ENCODE data around the gene OR2Y1. TPM values are rescaled to one million over a fixed set of nuclear protein-coding genes. Genes with fewer than 3 reads are reported as not detected.
"Not testable (repeated sequence)": the region's sequence is repeated elsewhere in the genome, so short reads cannot be mapped to it uniquely, and the experiment has no call there.

The OR2Y1 gene
- total RNA-seq, 2 donors from 2014 or later = not detected

DNA sequence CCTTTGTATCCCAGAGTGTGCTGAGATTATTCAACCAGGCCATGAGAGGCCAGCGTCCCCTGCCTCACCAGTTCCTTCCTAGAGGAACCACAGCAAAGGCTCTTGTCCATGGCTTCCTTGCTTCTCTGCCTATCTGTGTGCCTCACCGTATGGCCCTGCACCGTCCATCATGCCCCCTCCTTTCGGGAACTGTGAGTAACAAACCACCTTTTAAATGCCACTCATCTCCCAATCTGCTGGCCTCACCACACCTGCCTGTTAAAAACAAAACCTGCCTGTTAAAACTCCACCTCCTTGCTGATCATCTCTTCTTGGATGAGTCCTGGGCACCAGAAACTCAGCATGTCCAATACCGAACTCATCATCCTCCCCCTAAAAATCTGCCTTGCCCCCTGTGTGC is 4.4 kb upstream of the OR2Y1 start:
- intact Hi-C loops (cut with DNase I) = no loop called here
- DNase-seq (ENCODE audit: low spot score) = no peak

DNA sequence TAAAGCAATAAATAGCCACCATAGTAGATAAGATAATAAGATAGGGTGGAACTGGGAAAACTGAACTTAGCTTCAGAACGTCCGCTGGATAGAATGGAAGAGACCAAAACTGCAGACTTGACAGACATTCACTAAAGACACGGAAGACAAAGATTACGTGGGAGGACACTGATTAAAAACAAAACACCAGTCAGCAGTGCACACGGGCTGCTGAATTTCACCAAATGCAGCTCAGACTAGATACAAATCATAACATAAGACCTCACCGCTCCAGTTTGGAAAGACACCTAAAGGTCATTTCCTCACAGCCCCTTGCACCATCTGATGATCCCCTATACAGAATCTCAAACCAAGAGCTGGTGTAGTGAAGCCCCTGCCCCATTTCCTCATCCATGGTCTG is 2.9 kb upstream of the OR2Y1 start:
- intact Hi-C loops (cut with DNase I) = no loop called here
- no peak for DNase-seq (ENCODE audit: low spot score)

DNA sequence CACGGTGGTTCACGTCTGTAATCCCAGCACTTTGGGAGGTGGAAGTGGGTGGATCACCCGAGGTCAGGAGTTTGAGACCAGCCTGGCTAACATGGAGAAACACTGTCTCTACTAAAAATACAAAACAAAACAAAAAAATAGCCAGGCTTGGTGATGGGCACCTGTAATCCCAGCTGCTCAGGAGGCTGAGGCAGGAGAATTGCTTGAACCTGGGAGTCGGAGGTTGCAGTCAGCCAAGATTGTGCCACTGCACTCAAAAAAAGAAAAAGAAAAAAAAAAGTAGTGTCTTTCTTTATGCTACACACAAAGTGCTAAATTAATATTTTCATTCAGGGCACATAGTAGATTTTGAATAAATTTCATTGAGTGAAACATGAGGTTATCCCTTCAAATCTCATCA is 1.1 kb upstream of the OR2Y1 start:
- intact Hi-C loops (cut with DNase I); DNase-seq (ENCODE audit: low spot score): not testable (repeated sequence)

DNA sequence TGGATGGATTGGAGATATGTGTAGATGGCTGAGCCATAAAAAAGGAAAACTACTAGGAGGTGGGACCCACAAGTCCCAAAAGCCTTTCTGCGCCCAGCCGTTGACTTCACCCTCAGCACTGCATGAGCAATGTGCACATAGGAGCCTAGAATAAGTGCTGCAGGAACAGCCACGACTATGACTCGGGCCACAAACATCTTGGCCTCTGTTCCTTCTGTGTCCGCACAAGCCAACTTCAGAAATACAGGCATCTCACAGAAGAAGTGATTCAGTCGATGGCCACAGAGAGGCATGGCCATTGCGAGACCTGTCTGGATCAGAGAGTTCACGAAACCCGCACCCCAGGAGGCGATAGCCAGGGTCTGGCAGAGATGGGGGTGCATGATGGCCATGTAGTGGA is 587 bp downstream of the OR2Y1 start:
- DNase-seq (ENCODE audit: low spot score) = no peak
- intact Hi-C loops (cut with DNase I) = no loop called here

DNA sequence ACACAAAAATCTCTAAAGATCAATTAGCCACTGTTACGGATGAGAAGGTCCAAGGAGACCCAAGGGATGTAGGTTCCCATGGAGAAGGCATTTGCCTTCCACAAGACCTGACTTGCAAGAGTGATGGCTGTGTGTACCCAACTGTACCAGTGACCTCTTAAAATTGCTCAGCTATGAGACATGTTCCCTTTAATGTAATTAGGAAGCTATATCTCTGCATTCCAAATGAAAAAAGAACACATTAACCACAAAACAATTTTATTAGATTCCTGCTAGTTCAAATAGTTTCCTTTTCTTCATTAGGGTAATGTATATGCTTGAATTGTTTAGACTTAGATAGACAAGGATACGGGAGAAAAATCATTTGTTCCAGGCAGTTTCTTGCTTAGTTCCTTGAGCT is 3.3 kb downstream of the OR2Y1 start:
- intact Hi-C loops (cut with DNase I) = no loop called here

DNA sequence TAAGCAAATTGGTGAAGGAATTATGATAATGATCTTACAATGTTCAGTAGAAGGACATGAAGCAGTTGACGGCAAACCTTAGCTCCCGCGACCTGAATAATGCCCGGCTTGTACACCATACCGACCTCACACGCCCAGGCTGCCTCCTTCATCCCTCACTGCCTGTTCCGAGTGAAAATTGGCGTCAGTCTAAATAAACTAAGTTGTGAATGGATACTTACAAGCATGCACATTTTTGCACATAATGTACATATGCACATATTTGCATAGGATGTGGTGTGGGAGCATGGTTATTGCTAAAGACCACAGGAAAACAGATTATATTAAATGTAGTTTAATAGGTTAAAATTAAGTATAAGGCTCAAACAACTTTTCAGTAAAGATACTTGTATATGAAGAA is 14.9 kb downstream of the OR2Y1 start:
- intact Hi-C loops (cut with DNase I) = no loop called here
- no peak for DNase-seq (ENCODE audit: low spot score)

More for the DNA sequence above, 3.3 kb downstream of the OR2Y1 start:
- no peak for DNase-seq (ENCODE audit: low spot score)

DNA sequence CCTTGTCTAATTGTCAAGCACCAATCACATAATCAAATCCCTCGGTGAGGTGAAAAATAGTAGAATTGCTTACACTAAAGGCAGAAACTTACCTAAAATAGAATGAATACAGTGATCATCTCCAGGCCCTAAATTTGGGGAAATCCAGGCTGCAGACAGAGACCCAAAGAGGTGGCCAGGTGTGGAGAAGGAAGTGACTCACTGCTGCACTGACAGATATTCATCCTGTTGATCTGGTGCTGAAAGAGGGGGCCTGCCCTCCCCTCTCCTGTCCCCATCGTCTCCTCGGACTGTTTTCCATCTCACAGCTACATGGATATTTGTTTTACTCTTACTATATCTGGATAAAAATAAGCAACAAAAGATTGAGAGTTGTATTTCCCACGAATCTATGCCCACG is 15.9 kb downstream of the OR2Y1 start:
- no peak for DNase-seq (ENCODE audit: low spot score)
- intact Hi-C loops (cut with DNase I) = no loop called here

DNA sequence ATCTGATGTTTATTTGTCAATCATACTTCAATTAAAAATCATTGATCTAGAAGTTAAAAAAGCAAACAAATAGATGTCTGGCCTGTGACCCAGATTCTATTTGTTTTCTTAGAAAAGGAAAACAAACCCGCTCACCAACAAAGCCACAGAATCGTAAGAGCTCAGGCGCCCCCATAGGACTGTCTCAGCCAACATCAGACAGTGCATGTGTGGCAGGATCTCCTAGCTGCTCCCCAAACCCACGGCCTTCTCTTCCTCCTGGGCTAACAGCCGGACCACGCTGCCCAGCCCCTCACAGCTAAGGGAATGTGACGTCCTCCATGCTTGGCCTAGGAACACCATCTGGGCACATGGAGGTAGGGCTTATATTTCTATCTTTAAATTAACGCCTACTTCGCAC is 19.4 kb downstream of the OR2Y1 start:
- intact Hi-C loops (cut with DNase I) = no loop called here
- no peak for DNase-seq (ENCODE audit: low spot score)

DNA sequence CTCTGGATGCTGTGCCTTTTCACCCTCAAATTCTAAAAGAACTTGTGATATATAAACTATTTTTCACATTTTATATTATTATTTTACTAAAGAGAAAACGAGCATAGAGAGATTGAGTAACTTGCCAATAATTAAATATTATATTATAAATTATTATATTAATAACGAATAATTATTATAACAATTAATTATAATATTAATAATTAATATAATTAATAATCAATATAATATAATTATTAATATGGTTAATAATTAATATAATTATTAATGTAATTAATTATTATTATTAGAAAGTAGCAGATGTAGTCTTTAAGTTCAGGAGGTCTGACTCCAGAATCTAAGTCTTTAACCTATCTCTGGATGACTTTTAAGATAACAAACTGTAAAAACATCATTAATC is 20.1 kb downstream of the OR2Y1 start:
- DNase-seq (ENCODE audit: low spot score) = no peak
- intact Hi-C loops (cut with DNase I) = no loop called here

DNA sequence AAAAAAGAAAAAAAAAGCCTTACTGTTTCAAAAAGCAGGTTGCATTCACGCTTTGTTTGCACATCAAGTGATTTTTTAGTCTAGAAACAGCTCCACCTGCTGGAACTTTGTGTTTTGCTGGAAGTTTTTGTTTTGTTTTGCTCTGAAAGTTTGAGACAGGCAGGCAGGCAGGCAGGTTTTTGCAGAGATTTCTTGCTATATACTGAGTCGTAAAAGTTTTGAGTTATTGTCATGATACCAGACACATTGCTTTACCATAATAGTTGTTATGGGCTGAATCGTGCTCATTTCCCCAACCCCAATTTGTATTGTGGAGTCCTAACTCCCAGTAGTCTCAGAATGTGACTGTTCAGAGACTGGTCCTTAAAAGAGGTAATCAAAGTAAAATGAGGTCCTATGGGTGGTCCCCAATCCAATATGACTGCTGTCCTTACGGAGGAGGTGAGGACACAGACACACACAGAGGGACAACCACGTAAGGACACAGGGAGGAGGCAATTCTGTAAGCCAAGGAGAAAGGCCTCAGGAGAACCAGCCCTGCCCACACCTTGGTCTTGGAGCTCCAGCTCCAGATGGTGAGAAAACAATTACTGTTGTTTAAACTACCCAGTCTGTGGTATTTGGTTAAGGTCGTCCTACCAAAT is 20.9 kb downstream of the OR2Y1 start:
- intact Hi-C loops (cut with DNase I) = no loop called here
- no peak for DNase-seq (ENCODE audit: low spot score)

DNA sequence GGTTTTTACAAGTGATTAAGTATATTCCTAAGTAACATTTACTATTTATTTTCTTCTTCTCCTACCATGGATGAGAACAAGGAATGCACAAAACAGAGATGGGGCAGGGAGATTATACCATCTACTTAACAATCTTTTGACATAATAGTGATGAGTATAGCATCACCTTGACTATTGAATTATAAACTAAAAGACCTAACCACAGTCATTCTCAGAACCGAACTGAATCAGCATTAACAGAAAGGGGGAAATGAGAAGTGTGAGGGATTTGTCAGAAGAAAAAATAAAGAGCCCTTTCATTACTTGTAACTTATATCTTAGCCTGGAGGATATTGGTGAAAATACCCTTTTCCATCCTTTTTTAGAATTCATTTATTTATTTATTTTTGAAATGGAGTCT is 21.9 kb downstream of the OR2Y1 start:
- no peak for DNase-seq (ENCODE audit: low spot score)
- intact Hi-C loops (cut with DNase I) = no loop called here

DNA sequence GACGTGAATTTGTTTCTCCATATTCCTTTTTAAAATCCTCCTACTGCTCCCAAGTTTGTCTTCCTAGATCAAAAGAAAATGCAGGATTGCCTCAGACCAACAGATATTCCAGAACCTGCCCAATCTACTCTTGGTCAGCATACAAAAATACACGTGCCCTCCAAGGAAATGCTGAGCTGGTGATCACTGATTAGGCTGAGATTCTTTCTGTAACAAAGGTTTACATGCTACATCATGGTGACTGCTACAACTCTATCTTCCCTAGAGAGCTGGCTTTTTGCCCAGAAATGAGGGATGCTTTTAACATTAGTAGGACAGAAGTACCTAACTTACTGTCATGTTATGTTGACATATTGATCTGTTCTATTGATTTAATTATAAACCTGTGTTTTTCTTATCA is 35.5 kb downstream of the OR2Y1 start:
- intact Hi-C loops (cut with DNase I) = no loop called here
- DNase-seq (ENCODE audit: low spot score) = no peak

DNA sequence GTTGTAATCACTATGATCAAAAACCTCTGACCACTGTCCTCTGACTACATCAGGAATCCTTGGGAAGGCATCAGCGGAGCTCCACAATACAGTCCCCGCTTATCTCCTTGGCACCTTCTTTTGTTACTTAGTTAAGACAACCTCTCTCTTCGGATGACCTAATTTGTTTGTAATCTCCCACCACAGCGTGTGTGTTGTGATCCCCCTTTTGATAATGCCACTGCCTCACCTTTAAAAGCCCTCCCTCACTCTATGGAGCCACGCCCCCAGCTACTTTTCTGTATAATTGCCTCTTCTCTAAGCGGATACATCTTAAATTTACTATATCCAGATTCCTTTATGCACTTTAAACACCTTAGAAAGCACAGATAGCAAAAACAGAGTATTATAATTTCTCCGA is 35.9 kb downstream of the OR2Y1 start:
- intact Hi-C loops (cut with DNase I) = no loop called here
- no peak for DNase-seq (ENCODE audit: low spot score)

DNA sequence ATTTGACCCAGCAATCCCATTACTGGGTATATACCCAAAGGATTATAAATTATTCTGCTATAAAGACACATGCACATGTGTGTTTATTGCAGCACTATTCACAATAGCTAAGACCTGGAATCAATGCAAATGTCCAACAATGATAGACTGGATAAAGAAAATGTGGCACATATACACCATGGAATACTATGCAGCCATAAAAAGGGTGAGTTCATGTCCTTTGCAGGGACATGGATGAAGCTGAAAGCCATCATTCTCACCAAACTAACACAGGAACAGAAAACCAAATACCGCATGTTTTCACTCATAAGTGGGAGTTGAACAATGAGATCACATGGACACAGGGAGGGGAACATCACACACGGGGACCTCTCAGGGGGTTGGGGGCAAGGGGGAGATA is 36.5 kb downstream of the OR2Y1 start:
- intact Hi-C loops (cut with DNase I); DNase-seq (ENCODE audit: low spot score): not testable (repeated sequence)

DNA sequence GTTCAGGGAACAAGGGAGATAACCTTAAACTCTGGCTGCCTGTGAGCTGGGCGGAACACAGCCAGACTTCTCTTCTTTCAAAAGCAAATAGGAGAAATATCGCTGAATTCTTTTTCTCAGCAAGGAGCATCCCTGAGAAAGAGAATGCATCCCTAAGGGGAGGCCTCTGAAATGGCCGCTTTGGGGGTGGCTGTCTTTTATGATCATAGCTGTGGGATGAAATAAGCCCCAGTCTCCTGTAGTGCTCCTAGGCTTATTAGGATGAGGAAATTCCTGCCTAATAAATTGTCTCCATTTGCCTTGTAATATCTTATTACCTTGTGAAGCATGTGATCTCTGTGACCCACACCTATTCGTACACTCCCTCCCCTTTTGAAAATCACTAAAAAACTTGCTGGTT is 39.4 kb downstream of the OR2Y1 start:
- DNase-seq (ENCODE audit: low spot score); intact Hi-C loops (cut with DNase I): not testable (repeated sequence)

DNA sequence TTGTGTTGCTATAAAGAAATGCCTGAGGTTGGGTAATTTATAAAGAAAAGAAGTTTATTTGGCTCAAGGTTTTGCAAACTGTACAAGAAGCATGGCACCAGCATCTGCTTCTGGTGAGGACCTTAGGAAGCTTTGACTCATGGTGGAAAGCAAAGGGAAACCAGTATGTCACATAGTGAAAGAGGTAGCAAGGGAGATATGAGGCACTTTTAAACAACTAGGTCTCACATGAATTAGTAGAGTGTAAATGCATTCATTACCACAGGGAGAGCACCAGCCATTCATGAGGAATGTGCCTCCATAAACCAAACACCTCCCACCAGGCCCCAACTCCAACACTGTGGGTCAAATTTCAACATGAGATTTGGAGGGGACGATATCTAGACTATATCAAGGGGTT is 40.8 kb downstream of the OR2Y1 start:
- DNase-seq (ENCODE audit: low spot score) = no peak
- intact Hi-C loops (cut with DNase I) = no loop called here

DNA sequence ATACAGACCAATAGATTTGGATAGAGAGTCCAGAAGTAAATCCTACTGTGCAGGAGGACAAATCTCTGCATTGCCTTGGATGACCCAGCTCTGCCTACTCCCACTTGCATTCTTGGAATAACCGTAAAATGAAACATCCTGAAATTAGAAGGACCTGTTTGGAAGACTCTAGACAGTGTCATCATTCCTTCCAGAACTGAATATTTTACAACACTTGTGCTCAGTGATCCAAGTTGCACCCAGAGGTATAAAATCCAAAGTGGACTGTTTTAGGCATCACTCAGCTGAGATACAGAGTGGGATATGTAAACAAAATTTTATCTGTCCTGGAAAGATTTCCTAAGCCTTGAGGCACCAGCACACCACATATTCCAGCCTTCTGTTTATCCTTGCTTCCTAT is 43.7 kb downstream of the OR2Y1 start:
- intact Hi-C loops (cut with DNase I) = no loop called here
- DNase-seq (ENCODE audit: low spot score) = no peak

DNA sequence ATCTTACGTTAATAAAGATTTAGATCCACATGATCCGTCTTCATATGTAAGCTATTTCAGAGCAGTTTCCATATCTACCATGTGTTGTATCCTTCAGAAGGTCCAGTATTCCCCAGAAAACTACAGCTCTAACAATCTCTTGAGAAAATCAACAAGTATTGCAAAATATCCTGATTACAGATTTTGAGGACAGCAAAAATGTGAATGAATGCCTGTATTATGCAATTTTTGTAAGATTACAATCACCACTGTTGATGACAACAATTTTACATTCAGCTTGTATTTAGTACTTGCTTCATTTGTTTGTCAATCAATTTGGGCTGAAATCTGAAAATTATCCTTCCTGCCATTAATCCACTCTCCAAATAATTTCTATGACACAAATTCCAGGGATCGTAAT is 47.4 kb downstream of the OR2Y1 start:
- no peak for DNase-seq (ENCODE audit: low spot score)
- intact Hi-C loops (cut with DNase I) = no loop called here

DNA sequence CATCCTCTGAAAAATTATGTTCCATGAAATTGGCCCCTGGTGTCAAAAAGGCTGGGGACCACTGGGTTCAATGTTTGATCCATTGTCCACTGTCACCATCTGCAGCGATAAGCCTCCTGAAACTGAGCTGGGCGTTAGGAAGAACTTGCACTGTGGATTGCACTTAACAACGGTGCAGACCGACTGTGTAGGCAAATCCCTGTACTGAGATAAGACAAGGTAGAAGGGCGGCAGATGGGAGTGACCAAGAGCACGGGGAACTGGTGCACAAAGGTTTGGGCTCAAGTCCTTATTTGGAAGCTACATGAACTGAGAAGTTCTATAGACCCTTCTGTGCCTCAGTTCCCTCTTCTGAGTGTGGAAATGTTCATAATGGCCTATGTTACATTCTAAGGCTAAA is 48.8 kb downstream of the OR2Y1 start:
- DNase-seq (ENCODE audit: low spot score) = no peak

DNA sequence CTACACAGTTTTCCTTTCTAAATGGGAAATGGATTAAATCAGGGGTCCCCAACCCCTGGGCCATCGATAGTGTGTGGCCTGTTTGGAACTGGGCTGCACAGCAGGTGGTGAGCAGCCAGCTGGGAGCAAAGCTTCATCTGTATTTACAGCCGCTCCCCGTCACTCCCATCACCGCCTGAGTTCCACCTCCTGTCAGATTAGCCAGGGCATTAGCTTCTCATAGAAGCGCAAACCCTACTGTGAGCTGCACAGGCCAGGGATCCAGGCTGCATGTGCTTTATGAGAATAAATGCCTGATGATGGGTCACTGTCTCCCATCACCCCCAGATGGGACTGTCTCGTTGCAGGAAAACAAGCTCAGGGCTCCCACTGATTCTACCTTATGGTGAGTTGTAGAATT is 49.3 kb downstream of the OR2Y1 start:
- DNase-seq (ENCODE audit: low spot score) = peak; percentile 72
- intact Hi-C loops (cut with DNase I) = no loop called here

More for the DNA sequence above, 48.8 kb downstream of the OR2Y1 start:
- intact Hi-C loops (cut with DNase I) = no loop called here

DNA sequence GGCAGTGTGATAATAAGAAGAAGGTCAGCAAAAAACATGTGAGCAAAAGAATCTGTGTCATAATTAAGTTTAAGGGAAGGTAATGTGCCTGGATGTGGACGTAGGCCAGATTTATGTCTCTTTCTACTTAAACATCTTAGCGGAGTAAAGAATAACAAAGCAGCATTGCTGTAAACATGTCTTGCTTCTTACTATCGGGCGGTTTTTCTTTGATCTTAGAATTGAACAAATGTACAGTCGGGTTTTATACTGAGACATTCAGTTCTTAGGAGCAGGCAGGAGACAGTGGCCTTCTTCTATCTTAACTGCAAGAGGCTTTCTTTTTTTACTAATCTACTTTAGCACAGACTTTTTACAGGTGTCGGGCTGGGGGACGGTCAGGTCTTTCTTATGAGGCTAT is 50.1 kb downstream of the OR2Y1 start:
- no peak for DNase-seq (ENCODE audit: low spot score)
- intact Hi-C loops (cut with DNase I) = no loop called here

Measured in posterior vena cava (tissue), 2 donors.